PFSK-1 (cell line): ENCODE measurements around the gene PGS1.

Experiments used
- FOXP2 ChIP-seq: optimal IDR thresholded peaks from 2 replicates; pipeline ENCODE3; 2011; ENCODE audit warnings: borderline replicate concordance, control low read depth, inconsistent platforms; ENCODE audit not compliant: insufficient read depth; ENCODE audit errors: extremely low read length, extremely low read depth
- POLR2AphosphoS5 ChIP-seq: IDR thresholded peaks from 2 replicates; pipeline ENCODE4 v1.6.1; 2012; ENCODE audit warnings: low read depth, mild to moderate bottlenecking, control low read depth, low read length, moderate library complexity
- SIN3A ChIP-seq: IDR thresholded peaks from 2 replicates; pipeline ENCODE4 v1.6.1; 2012; ENCODE audit warnings: mild to moderate bottlenecking, low read length, moderate library complexity, borderline replicate concordance; ENCODE audit not compliant: insufficient read depth
- TAF1 ChIP-seq: IDR thresholded peaks from 2 replicates; pipeline ENCODE4 v1.6.1; 2012; ENCODE audit warnings: low read length, control low read depth, borderline replicate concordance; ENCODE audit not compliant: insufficient read depth
- TF ChIP-seq, protein P1 (sequence below), 2 experiments: IDR thresholded peaks; 2 replicates each; pipeline versions ENCODE4 v1.6.1 to v1.8.0; 2011 to 2012; ENCODE audit warnings: low read depth in 2 of 2, low read length in 2 of 2, control low read depth in 1 of 2, inconsistent platforms in 1 of 2, mild to moderate bottlenecking in 1 of 2, moderate library complexity in 1 of 2; ENCODE audit not compliant: insufficient read depth in 1 of 2

PGS1 gene

DNA sequence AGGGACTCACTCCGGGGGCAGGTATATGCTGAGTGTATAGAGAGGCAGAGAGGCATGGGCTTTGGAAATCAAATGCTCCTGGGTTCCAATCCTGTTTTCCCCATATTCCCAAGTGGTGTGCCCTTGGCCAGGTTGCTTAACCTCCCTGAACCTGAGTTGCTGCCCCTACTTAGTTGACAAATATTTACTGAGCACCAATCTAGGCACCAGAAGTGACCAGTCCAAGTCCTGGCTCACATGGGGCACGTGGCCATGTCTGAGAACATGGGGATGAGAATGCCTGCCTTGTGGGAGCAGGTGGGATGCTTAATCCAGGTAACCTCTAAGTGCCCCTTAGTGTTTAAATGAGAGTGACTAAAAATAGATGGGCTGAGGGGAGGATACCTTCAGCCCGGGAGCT, 22.7 kb upstream of the PGS1 start:
- TF ChIP-seq, protein P1, sequence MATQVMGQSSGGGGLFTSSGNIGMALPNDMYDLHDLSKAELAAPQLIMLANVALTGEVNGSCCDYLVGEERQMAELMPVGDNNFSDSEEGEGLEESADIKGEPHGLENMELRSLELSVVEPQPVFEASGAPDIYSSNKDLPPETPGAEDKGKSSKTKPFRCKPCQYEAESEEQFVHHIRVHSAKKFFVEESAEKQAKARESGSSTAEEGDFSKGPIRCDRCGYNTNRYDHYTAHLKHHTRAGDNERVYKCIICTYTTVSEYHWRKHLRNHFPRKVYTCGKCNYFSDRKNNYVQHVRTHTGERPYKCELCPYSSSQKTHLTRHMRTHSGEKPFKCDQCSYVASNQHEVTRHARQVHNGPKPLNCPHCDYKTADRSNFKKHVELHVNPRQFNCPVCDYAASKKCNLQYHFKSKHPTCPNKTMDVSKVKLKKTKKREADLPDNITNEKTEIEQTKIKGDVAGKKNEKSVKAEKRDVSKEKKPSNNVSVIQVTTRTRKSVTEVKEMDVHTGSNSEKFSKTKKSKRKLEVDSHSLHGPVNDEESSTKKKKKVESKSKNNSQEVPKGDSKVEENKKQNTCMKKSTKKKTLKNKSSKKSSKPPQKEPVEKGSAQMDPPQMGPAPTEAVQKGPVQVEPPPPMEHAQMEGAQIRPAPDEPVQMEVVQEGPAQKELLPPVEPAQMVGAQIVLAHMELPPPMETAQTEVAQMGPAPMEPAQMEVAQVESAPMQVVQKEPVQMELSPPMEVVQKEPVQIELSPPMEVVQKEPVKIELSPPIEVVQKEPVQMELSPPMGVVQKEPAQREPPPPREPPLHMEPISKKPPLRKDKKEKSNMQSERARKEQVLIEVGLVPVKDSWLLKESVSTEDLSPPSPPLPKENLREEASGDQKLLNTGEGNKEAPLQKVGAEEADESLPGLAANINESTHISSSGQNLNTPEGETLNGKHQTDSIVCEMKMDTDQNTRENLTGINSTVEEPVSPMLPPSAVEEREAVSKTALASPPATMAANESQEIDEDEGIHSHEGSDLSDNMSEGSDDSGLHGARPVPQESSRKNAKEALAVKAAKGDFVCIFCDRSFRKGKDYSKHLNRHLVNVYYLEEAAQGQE (IDR thresholded peaks at IDR 0.05; ENCODE audit: insufficient read depth in 1 of 2, low read depth in 2 of 2, low read length in 2 of 2): no peak
- TF ChIP-seq POLR2AphosphoS5 (no peak), TAF1 (no peak), FOXP2 (no peak), SIN3A (no peak)

DNA sequence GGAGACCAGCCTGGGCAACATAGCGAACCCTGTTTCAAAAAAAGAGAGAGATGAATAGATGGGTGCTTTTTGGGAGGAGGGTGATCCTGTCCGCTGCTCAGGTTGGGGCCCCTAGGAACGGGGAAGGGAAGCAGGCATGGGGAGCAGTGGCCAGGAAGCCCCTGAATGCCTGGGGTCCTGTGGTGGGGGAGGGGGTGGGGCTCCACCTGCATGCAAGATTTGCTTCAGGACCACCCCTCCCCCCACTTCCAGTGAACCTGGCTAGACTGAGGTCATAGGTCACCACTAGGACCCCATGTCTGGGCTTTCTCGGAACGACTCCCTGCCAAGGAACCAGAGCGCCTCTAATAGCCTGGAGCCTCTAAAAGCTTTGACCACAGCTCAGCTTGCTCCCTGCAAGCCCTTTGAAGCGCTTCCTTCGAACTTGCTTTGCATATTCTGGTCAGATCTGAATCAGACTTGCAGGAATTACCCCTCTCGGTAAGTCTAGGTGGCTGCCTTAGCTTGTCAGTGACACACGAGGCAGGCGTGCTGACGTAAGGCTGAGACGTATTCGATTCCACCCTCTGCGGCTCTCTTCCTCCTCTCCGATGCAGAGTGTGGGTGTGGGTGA, 22.2 kb upstream of the PGS1 start:
- TF ChIP-seq POLR2AphosphoS5: peak; percentile 51; the same call in 1 of the 2 replicates
- TF ChIP-seq FOXP2: no peak

DNA sequence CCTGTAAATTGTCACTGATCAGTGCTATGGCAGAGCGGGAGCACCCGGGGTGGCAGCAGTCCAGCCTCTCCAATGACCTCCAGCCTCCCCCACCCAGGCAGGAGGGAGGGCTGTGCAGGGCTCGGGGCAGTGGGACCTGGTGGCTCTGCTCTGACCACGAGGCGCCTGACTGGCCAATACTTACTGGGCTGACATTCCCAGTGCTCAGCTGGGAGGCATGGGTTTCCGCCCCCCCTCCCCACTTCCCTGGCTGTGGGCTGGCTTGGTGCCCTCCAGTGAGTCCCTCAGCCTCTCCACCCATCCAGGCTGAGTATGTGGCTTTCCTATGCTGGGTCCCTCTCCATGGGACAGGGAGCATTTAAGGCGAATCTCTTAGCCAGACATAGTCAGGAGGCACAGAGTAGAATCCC, 21.3 kb upstream of the PGS1 start:
- TF ChIP-seq, protein P1 (IDR thresholded peaks at IDR 0.05; ENCODE audit: insufficient read depth in 1 of 2, low read depth in 2 of 2, low read length in 2 of 2): no peak
- no peak for TF ChIP-seq TAF1
- no peak for TF ChIP-seq SIN3A
- TF ChIP-seq FOXP2: no peak
- no peak for TF ChIP-seq POLR2AphosphoS5

DNA sequence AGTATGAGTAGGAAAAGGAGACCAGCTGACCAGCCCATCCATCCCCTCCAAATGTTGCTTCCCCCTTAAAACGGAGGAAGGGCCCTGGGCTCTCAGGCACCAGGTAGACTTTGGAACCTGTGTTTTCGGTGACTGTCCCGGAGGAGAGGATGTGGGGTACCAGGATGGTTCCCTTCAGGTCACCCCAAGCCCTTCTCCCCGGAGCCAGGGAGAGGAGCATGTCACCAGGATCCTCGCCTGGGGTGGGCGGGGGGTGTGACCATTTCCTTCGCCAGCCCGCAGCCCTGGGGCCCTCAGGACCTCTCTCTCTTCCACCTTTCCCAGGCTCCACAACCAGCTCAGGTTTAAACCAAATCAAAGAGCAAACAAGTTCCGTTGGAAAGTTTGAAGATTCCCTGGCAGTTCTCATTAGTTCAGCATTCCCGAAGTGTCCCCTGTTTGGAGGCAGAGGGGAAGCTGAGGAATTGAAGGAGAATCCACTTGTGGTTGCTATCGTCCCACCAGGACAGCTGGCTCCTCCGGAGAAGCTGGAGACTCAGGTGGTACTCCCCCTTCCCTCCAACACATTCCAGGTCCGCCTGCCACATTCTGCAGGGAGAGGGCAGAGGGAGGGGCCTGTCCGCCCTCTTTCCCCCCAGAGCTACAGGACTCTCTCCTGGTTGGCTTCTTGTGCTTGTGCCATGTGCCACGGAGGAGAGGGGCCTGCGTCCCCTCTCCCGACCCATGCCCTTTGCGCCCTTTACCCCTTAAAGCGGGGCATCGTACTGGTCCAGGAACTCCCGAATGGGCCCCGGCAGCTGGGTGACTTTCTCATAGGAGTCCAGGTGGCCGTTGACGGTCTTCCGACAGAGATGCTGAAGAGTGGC, 20.5 kb upstream of the PGS1 start:
- TF ChIP-seq SIN3A: no peak
- TF ChIP-seq TAF1: no peak
- TF ChIP-seq, protein P1 (IDR thresholded peaks at IDR 0.05; ENCODE audit: insufficient read depth in 1 of 2, low read depth in 2 of 2, low read length in 2 of 2): no peak
- TF ChIP-seq POLR2AphosphoS5: no peak
- TF ChIP-seq FOXP2: no peak

DNA sequence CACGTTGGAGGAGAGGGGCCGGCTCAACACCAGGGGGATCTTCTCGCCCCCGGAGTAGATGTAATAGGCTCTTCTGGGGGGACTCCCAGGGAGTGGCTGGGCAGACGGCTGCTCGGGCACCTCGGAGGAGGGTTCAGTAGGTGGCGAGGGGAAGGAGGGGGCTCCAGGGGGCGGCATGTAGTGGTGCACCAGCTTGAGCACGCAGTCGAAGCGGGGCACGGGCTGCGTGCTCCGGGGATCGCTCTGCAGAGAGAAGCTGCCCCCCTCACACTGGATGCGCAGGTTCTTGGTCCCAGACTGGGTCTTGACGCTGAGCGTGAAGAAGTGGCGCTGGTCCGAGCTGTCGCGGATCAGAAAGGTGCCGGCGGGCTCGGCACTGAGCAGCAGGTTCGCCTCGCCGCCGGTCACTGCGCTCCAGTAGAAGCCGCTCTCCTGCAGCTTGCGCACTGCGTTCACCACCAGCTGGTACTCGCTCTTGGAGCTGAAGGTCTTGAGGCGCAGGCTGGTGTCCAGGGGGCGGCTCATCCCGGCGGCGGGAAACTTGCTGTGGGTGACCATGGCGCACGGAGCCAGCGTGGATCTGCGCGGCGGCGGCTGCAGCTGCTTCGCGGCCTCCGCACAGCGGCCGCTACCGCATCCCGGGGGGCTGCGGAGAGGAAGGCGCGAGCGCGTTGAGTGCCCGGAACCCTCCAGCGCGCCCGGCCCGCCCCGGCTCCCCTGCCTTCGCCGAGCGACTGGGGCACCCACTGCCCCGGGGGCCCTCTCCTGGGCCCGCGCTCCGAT, 19.7 kb upstream of the PGS1 start:
- TF ChIP-seq SIN3A (no peak), FOXP2 (no peak), POLR2AphosphoS5 (no peak), TAF1 (no peak)
- TF ChIP-seq, protein P1 (IDR thresholded peaks at IDR 0.05; ENCODE audit: insufficient read depth in 1 of 2, low read depth in 2 of 2, low read length in 2 of 2): no peak
